Uterine smooth muscle cell (primary cell): ENCODE measurements around the gene SAT1. TPM values are rescaled to one million over a fixed set of nuclear protein-coding genes. Genes with fewer than 3 reads are reported as not detected.

Source experiments
- total RNA-seq: library from RNA; depleted of rRNA; stranded (reverse); fragments of >200 nt; gene quantifications from 2 replicates; pipeline ENCODE4 v1.2.3, GENCODE V29; 2014

SAT1 gene
- total RNA-seq, result 247 and 284 TPM in 2 replicates

DNA sequence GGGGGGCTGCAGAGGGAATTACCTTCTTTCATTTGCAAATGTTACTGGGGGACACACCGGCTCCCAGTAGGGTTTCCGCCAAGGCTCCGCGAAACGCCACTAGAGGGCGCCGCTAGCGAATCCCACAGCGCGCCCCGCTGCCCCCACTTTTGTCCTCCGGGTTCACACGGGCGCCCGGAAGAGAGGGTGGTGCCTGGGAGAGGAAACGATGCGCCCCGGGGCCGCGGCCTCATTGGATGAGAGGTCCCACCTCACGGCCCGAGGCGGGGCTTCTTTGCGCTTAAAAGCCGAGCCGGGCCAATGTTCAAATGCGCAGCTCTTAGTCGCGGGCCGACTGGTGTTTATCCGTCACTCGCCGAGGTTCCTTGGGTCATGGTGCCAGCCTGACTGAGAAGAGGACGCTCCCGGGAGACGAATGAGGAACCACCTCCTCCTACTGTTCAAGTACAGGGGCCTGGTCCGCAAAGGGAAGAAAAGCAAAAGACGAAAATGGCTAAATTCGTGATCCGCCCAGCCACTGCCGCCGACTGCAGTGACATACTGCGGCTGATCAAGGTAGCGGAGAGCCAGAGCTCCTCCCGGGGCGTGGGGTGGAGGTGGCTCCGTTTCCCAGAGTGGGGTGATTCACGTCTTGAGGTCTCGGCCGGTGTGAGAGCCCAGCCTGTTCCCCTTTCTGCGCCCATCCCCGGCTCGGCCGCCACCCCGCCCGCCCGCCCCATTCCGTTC lies at the start of gene SAT1:
TSS of gene SAT1 (plus strand) at position 311 of the 726 bp plus-strand sequence. CDS start at position 490, 179 bp downstream.

DNA sequence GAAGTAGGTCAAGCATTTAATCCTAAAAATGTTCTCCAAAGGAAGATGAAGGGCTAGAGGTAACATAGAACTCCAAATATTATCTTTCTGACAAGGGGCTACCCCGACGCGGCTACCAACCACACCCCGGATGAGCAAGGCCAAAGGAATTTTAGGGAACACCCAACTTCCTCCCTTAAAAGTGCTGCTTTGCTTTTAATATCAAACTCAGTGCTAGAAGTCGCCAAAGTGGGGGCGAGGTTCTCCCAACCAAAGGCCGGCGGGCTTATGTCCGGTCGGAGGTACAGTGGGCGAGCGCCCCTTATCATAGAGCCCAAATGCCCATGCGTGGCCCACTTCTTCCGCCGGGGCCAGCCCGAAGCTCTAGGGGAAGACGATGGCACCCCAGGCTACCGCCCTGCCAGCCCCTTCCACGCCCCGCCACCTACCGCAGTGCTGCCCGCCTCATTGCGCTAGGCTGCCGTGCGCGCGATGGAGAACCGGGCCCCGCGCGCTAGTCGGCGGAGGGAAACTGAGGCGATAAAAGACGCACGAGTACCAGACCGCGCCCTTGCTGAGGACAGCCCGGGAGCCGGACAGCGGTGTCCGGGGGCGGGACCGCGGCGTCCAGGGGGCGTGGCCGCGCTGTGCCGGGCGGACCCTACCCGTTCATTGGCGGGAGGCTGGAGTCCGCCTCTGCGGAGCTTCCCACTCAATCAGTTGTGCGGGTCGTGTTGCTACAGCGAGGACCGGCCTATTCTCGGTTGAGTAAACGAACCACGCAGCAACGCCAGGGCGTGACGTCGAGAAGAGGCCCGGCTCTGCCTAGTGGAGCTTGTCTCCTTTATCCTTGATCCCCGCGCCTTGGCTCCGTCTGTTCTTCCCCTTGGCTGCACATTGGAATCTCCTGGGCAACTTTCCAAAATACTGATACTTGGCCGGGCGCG lies 40.0 kb upstream of the SAT1 start, which contains the start of gene ACOT9:
TSS of gene ACOT9 (minus strand) at position 580 of the 926 bp plus-strand sequence. CDS start at position 448, 132 bp downstream.

Other genes with a start within 250 kb of the SAT1 start
- 148 and 208 TPM in 2 replicates for gene PRDX4, start 115.7 kb upstream of the SAT1 start, total RNA-seq
- gene ACOT9, start 39.9 kb upstream of the SAT1 start, total RNA-seq, result 71.5 and 79.5 TPM in 2 replicates
- 11.1 and 12.4 TPM in 2 replicates for gene APOO, start 124.8 kb downstream of the SAT1 start, total RNA-seq
- not detected in 2 replicates for gene CXorf58, start 124.8 kb downstream of the SAT1 start, total RNA-seq
- 8.9 and 11.0 TPM in 2 replicates for gene KLHL15, start 244.0 kb downstream of the SAT1 start, total RNA-seq